Inflammatory macrophage treated with lipopolysaccharide for 4 hours (primary cell): ENCODE measurements around the gene EML6.

Source experiments
- DNase-seq: peaks from one replicate; pipeline ENCODE4 v3.0.0-alpha.2; 2020

The EML6 gene

GRCh38 chr2:54887850-54888545 is 164.5 kb downstream of the EML6 start:
- no peak for DNase-seq

- DNase-seq = no peak
Observed at GRCh38 chr2:54889053-54889452, 165.6 kb downstream of the EML6 start.

- DNase-seq = no peak
Observed at GRCh38 chr2:54891909-54892308, 168.4 kb downstream of the EML6 start.

- no peak for DNase-seq
Observed at GRCh38 chr2:54894467-54894866, 171.0 kb downstream of the EML6 start.

- DNase-seq = peak; percentile 22
Observed at GRCh38 chr2:54895730-54896129, 172.3 kb downstream of the EML6 start.

- DNase-seq = no peak
Observed at GRCh38 chr2:54897420-54898310, 174.2 kb downstream of the EML6 start.

GRCh38 chr2:54898456-54899226 is 175.2 kb downstream of the EML6 start:
- DNase-seq = no peak

- DNase-seq = peak; percentile 27
Observed at GRCh38 chr2:54899576-54900200, 176.2 kb downstream of the EML6 start.

GRCh38 chr2:54901224-54901986 is 177.9 kb downstream of the EML6 start:
- DNase-seq = no peak

GRCh38 chr2:54902763-54903162 is 179.3 kb downstream of the EML6 start:
- DNase-seq = no peak

GRCh38 chr2:54903736-54904554 is 180.5 kb downstream of the EML6 start:
- peak; percentile 88 for DNase-seq

- DNase-seq = no peak
Observed at GRCh38 chr2:54904836-54905235, 181.4 kb downstream of the EML6 start.

- no peak for DNase-seq
Observed at GRCh38 chr2:54906716-54907115, 183.3 kb downstream of the EML6 start.

GRCh38 chr2:54907663-54908062 is 184.2 kb downstream of the EML6 start:
- no peak for DNase-seq

GRCh38 chr2:54908591-54908990 is 185.1 kb downstream of the EML6 start:
- DNase-seq = no peak

- DNase-seq = no peak
Observed at GRCh38 chr2:54909001-54909400, 185.5 kb downstream of the EML6 start.

GRCh38 chr2:54912305-54912704 is 188.8 kb downstream of the EML6 start:
- DNase-seq = no peak

- no peak for DNase-seq
Observed at GRCh38 chr2:54912893-54913292, 189.4 kb downstream of the EML6 start.

- DNase-seq = no peak
Observed at GRCh38 chr2:54914637-54915036, 191.2 kb downstream of the EML6 start.

GRCh38 chr2:54915101-54915500 is 191.6 kb downstream of the EML6 start:
- DNase-seq = no peak

GRCh38 chr2:54916637-54917036 is 193.2 kb downstream of the EML6 start:
- DNase-seq = no peak
